ENCODE measurements around the gene COL25A1. TPM values are rescaled to one million over a fixed set of nuclear protein-coding genes. Genes with fewer than 3 reads are reported as not detected.
"Not testable (repeated sequence)": the region's sequence is repeated elsewhere in the genome, so short reads cannot be mapped to it uniquely, and the experiment has no call there.

Gene COL25A1
- total RNA-seq, 1 donor from 2014 or later: 8.6 TPM

DNA sequence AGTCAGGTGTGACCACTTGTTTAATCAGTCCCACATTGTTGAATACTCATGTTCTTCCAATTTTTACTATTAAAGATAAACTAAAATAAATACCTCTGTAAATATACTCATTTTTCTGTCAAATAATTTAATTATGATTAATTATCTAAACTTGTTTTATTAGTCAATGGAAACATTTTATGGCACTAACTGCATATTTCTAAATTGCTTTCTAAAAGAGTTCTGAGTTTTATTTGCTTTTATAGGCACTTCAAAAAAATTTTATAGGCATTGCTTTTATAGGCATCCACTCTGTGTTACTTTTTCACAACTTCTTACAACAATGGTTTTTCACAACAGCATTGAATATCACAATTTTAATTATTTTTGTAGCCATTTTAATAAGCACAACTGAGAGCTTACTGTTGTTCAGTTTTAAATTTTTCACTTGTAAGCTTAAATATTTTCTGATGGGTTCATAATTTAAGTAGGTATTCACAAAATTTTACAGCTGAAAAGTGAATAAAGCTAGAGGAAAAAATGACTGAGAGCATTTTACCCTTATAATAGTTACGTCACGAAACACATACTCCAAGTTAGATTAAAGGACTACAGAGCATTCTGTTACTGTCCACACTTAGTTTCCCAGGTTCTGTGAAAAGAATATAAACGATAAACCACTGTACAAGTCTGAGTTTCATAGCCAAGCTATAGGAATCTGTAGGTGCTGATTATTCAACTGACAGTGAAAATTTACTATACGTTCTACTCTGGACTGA is 398.8 kb downstream of the COL25A1 start:
- DNase-seq: no peak

DNA sequence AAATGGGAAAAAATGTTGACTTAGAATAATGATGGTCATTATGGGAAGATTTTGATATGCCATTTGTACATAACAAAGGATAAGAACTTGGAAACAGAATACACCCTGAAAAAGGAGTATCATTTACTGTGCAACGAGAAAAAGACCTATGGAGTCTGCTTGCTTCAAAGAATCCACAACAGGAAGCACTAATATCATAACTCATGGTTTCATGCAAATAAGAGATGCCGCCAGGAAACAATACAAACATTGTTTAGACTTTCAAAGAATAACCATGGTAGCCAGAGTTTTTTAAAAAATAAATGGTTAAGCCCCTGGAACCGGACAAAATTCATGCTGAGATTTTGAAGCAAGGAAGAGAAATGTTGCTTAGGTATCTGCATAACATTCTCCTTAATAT is 399.7 kb downstream of the COL25A1 start:
- no peak for DNase-seq

GRCh38 chr4:108901291-108901690 is 401.2 kb downstream of the COL25A1 start:
- DNase-seq: no peak

DNA sequence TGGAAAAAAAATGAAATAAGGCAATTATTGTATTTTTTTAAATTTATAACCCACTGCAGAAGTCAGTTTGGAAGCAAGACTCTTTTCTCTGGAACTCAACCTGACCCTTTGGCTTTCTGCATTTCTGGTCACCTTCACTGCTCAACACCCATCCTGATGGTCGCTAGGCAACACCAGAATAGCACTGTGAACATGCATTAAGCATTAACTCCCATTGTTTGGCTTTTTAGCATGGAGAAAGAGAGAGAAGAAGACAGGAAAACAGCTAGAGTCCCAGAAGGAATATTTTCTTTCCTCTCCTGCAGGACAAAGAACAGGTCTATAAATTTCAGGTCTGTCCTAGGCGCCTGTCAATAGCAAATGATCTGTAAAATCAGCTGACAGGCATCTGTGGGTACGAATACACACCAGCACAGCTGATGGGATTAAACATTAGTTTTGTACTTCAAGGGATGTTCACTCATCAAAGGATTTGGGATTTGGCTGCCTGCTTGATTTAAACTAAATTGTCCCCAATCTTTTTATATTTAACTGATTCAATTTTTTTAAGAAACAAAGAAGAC is 402.4 kb downstream of the COL25A1 start:
- DNase-seq: no peak

DNA sequence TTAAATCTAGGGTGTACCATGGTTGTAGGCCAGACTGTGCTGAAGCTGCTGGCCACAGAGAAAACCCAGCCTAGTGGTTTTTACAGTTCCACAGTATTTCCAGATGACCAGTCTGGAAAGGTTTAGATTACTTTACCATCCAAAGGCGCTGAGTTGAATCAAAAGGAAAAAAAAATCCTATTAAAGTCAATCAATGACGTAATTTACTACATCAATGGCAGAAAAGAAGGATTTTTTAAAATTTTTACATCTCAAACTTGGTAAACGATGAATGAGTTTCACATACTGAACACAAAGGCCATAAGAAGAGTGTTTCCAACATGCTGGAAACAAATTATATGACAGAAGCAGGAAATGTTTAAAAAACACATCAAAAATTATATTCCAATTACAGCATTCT is 409.0 kb downstream of the COL25A1 start:
- no peak for DNase-seq

- no peak for DNase-seq
Measured at GRCh38 chr4:108891896-108892590, 410.4 kb downstream of the COL25A1 start.

GRCh38 chr4:108890484-108890881 is 412.0 kb downstream of the COL25A1 start:
- DNase-seq: peak; percentile 86

- peak; percentile 88 for DNase-seq
Measured at GRCh38 chr4:108889696-108890483, 412.6 kb downstream of the COL25A1 start.

GRCh38 chr4:108888769-108889168 is 413.7 kb downstream of the COL25A1 start:
- DNase-seq: no peak

DNA sequence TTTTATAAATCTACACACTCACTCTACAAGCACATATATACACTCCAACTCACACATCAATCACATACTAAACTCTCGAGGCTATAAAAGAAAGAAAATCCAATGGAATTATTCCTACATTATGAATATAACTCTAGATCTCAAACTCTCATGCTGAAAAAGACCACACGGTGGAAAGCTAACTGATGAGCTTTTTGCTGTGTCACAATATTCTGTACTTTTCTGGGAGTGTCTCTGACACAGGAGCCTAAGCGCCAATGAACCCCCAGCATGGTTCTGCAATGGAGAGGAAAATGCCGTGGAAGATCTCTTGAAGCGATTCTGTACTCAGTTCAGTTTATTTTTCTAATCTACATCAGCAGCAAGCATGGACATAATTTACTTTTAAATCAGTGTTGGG is 415.4 kb downstream of the COL25A1 start:
- no peak for DNase-seq

DNA sequence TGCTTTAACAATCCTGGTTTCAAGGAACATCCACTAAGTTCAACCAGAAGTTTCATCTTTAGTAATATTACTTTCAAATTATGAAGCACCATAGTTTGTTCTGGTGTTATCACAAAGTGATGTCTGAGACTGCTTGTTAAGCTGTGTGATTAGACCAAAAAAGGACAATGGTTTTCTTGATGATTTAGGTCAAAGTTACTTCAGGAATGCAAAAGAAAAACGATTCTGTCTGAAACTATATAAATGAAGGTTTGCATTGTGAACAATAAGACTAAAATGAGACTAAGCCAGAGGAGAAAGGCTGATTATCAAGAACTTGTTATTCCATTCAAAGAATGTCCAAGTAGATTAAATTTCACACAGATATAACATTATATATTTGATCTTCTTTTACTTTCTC is 417.2 kb downstream of the COL25A1 start:
- no peak for DNase-seq

- DNase-seq: no peak
Measured at GRCh38 chr4:108884596-108884995, 417.9 kb downstream of the COL25A1 start.

DNA sequence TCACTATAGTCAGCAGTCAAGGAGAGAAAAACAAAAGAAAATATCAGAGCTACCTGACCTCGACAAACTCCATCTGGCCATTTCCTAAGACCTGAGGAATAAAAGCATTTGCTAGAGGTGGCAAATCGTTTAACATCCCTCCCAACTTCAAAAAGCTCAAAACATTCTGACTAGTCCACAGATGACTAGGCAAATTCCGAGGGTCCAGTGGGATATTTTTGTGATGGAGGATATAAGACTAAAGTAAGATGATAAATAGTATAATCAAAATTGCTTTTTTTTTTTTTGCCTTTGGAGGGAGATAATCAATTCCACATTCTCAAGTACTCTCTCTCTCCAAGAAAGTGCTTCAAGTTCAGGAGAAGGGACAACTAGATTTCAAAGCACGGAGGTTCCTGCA is 420.5 kb downstream of the COL25A1 start:
- DNase-seq: no peak

GRCh38 chr4:108881190-108881589 is 421.3 kb downstream of the COL25A1 start:
- DNase-seq: peak; percentile 28

DNA sequence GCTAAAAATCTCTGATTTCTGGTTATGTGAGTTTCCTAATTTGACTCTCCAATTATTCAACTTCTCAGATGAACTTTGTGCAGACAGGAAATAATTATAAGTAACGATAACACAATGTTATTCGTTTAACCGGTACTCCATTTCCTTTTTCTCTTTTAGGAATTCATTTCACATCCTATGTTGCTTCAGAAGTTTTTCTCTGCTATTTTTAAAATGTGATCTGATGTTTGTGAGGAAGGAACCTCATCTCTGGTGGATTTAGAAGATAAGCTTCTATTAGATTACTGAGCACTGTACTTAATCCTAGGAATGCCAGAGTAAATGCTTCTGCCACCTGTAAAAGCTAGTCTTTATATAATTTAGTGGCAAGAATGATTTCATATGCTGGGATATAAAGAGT is 423.7 kb downstream of the COL25A1 start:
- DNase-seq: peak; percentile 10

DNA sequence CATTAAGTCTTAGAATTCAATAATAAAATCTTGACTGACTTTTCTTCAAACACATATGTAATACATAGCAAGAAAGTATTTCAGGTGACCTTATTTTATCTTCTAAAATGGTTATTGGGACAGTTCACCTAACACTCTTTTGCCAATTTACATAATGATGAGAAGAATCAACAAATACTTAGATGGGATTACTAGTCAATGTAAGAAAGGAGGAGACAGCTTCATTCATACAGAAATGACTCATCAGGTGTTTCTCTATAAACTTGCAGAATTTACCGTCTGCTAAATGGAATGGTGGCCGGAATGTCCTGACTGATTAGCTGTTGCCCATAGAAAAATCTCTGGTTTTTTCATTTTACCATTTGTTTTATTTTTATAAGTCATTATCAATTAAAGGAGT is 424.6 kb downstream of the COL25A1 start:
- DNase-seq: no peak

- DNase-seq: no peak
Measured at GRCh38 chr4:108874806-108875205, 427.7 kb downstream of the COL25A1 start.

DNA sequence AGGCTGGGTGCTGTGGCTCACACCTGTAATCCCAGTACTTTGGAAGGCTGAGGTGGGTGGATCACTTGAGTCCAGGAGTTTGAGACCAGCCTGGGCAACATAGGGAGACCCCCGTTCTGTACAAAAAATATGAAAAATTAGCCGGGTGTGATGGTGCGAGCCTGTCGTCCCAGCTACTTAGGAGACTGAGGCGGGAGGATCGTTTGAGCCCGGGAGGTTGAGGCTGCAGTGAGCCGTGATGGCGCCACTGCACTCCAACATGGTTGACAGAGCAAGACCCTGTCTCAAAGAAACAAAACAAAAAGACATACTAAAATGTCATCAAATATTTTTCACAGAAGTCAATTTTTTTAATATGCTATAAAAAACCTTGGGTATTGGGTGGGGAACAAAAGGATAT is 432.5 kb downstream of the COL25A1 start:
- DNase-seq: not testable (repeated sequence)

GRCh38 chr4:108868606-108869227 is 433.7 kb downstream of the COL25A1 start:
- no peak for DNase-seq

DNA sequence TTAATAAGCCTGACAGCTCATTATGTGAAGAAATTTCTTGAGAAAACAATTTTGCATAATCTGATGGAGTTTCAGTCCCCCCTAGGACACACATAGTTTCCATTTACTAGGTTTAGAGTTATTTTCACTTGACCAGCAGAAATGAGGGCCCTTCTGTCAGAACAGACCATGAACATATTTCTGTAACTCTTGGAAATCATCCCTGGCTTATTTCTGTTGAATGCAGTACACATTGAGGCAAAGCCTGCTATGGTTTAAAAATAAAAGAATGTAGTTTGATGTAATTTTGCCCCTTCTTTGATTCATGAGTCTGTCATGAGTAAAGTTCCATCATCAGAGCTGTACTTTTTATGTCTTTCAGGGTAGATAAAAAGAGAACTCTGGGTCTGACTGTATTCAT is 435.0 kb downstream of the COL25A1 start:
- peak; percentile 47 for DNase-seq

DNA sequence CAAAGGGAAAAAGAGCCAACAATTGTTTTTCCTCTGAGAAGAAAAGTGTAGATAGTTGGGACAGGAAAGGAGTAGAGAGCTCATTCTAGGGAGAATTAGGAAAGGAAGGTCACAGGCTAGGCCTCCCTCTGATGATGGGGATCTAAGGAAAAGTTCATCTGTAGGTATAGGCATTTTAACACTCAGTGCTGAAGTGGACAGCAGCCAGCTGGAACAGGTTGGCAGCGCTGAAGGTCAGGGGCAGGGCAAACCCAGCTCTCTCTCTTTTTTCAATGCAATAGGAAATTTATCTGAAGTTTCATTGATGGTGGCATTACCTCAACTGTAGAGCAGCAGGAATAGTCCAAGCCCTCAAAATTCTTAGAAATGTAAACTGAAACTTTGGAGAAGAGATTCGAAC is 441.1 kb downstream of the COL25A1 start:
- DNase-seq: no peak

GRCh38 chr4:108854786-108855185 is 447.7 kb downstream of the COL25A1 start:
- no peak for DNase-seq
